Gastroesophageal sphincter (tissue), 3 donors: Measurements from ENCODE around the gene COX19.

Source experiments
- POLR2AphosphoS5 ChIP-seq: sonication (generic); formaldehyde crosslinking; IDR thresholded peaks from one replicate; pipeline ENCODE4 v1.6.1; 2017; ENCODE audit warnings: antibody characterized with exemption
- TF ChIP-seq, protein P1 (sequence below), 4 experiments: fragments of 200-600 bp in 2 of 4; fragments of 450-650 bp in 2 of 4; sonication (generic) in 1 of 4; IDR thresholded peaks; one replicate each; pipeline ENCODE4 v1.5.1; 2017 to 2019; ENCODE audit warnings: antibody characterized with exemption in 4 of 4, mild to moderate bottlenecking in 2 of 4, moderate library complexity in 2 of 4

DNA sequence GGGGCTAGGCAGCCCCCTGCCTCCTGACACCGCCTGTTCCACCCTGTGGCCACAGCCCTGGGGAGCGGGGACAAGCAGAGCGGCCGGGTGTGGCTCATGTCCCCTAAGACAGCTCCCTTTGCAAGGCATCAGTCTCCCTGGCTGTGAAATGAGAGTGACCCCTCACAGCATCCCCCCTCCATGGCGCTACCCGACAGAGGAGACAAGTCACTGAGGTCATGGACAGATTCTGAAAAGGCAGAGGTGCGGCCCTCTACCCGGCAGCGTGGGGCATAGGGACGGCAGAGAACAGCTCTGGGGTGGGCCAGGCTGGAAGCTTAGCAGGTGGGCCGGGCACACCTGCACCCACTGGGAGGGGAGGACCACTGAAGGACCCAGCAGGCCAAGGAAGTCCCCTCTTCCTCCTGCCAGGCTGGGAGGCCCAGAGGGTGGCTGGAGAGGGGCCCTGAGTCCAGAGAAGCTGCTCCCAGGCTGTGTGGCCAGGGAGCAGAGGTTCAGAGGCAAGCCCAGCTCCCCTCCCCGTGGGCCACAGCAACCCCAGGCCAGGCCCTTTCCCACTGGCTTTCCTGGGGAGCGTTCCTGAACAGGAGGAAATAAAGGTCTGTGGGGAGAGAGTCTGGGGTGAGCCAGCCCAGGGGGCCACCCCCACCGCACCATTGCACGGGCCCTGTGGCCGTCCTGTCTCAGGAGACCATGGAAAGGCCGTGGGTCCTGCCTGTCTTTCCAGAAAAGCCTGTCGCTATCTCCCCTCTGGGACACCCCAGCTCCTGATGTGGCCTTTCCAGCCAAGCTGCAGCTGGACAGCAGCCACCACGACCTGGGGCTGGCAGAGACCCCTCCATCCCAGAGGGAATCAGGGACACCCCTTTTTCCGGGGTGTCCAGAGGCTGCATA is 22.6 kb downstream of the COX19 start:
- no peak for TF ChIP-seq POLR2AphosphoS5
- TF ChIP-seq, protein P1, sequence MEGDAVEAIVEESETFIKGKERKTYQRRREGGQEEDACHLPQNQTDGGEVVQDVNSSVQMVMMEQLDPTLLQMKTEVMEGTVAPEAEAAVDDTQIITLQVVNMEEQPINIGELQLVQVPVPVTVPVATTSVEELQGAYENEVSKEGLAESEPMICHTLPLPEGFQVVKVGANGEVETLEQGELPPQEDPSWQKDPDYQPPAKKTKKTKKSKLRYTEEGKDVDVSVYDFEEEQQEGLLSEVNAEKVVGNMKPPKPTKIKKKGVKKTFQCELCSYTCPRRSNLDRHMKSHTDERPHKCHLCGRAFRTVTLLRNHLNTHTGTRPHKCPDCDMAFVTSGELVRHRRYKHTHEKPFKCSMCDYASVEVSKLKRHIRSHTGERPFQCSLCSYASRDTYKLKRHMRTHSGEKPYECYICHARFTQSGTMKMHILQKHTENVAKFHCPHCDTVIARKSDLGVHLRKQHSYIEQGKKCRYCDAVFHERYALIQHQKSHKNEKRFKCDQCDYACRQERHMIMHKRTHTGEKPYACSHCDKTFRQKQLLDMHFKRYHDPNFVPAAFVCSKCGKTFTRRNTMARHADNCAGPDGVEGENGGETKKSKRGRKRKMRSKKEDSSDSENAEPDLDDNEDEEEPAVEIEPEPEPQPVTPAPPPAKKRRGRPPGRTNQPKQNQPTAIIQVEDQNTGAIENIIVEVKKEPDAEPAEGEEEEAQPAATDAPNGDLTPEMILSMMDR (IDR thresholded peaks at IDR 0.05), result no peak
